ENCODE results near the gene MPRIP. TPM values are rescaled to one million over a fixed set of nuclear protein-coding genes. Genes with fewer than 3 reads are reported as not detected.
A peak's percentile ranks its signal among the peaks of the same experiment; 100 is the strongest.

Gene MPRIP
- total RNA-seq, 1 donor from 2014 or later = 392 TPM

GRCh38 chr17:17066021-17066420, 23.8 kb downstream of the MPRIP start:
- peaks cover 41% of the 10 kb centered on the region for H3K4me1 Mint-ChIP-seq (ENCODE audit: unreplicated experiment)
- peaks cover 9% of the 10 kb centered on the region for H3K36me3 Mint-ChIP-seq (ENCODE audit: low read depth, unreplicated experiment)
- no peaks in the 10 kb centered on the region for H3K9me3 Mint-ChIP-seq (ENCODE audit: unreplicated experiment)
- peaks cover 4% of the 10 kb centered on the region for H3K27me3 Mint-ChIP-seq (ENCODE audit: unreplicated experiment)
- H3K27ac Mint-ChIP-seq (ENCODE audit: unreplicated experiment) = peak overlapping the region; percentile 54
- no peak for TF ChIP-seq CTCF (IDR thresholded peaks at IDR 0.05; ENCODE audit: unreplicated experiment)
- H3K4me3 Mint-ChIP-seq (ENCODE audit: unreplicated experiment) = no peak overlapping the region
- DNase-seq (ENCODE audit: low spot score) = no peak

- H3K4me1 Mint-ChIP-seq (ENCODE audit: unreplicated experiment) = peaks cover 51% of the 10 kb centered on the region
- H3K9me3 Mint-ChIP-seq (ENCODE audit: unreplicated experiment) = no peaks in the 10 kb centered on the region
- H3K4me3 Mint-ChIP-seq (ENCODE audit: unreplicated experiment) = no peak overlapping the region
- peaks cover 4% of the 10 kb centered on the region for H3K27me3 Mint-ChIP-seq (ENCODE audit: unreplicated experiment)
- no peak for DNase-seq (ENCODE audit: low spot score)
- no peak overlapping the region for H3K27ac Mint-ChIP-seq (ENCODE audit: unreplicated experiment)
- peaks cover 13% of the 10 kb centered on the region for H3K36me3 Mint-ChIP-seq (ENCODE audit: low read depth, unreplicated experiment)
- no peak for TF ChIP-seq CTCF (IDR thresholded peaks at IDR 0.05; ENCODE audit: unreplicated experiment)
These were observed 25.0 kb downstream of the MPRIP start for GRCh38 chr17:17067257-17067656.

- peaks cover 47% of the 10 kb centered on the region for H3K4me1 Mint-ChIP-seq (ENCODE audit: unreplicated experiment)
- peaks cover 4% of the 10 kb centered on the region for H3K27me3 Mint-ChIP-seq (ENCODE audit: unreplicated experiment)
- H3K36me3 Mint-ChIP-seq (ENCODE audit: low read depth, unreplicated experiment) = peaks cover 14% of the 10 kb centered on the region
- H3K4me3 Mint-ChIP-seq (ENCODE audit: unreplicated experiment) = no peak overlapping the region
- no peak for DNase-seq (ENCODE audit: low spot score)
- no peak for TF ChIP-seq CTCF (IDR thresholded peaks at IDR 0.05; ENCODE audit: unreplicated experiment)
- H3K27ac Mint-ChIP-seq (ENCODE audit: unreplicated experiment) = peak overlapping the region; percentile 95
- H3K9me3 Mint-ChIP-seq (ENCODE audit: unreplicated experiment) = no peaks in the 10 kb centered on the region
These were observed 27.6 kb downstream of the MPRIP start for GRCh38 chr17:17069849-17070248.

- H3K27me3 Mint-ChIP-seq (ENCODE audit: unreplicated experiment) = peaks cover 4% of the 10 kb centered on the region
- H3K9me3 Mint-ChIP-seq (ENCODE audit: unreplicated experiment) = no peaks in the 10 kb centered on the region
- no peak for DNase-seq (ENCODE audit: low spot score)
- peaks cover 57% of the 10 kb centered on the region for H3K4me1 Mint-ChIP-seq (ENCODE audit: unreplicated experiment)
- no peak overlapping the region for H3K4me3 Mint-ChIP-seq (ENCODE audit: unreplicated experiment)
- H3K27ac Mint-ChIP-seq (ENCODE audit: unreplicated experiment) = peak overlapping the region; percentile 95
- TF ChIP-seq CTCF (IDR thresholded peaks at IDR 0.05; ENCODE audit: unreplicated experiment) = no peak
- peaks cover 14% of the 10 kb centered on the region for H3K36me3 Mint-ChIP-seq (ENCODE audit: low read depth, unreplicated experiment)
These were observed 28.7 kb downstream of the MPRIP start for GRCh38 chr17:17070931-17071330.

GRCh38 chr17:17071531-17072360, 29.5 kb downstream of the MPRIP start:
- H3K27ac Mint-ChIP-seq (ENCODE audit: unreplicated experiment) = peak overlapping the region; percentile 95
- peaks cover 14% of the 10 kb centered on the region for H3K36me3 Mint-ChIP-seq (ENCODE audit: low read depth, unreplicated experiment)
- peaks cover 4% of the 10 kb centered on the region for H3K27me3 Mint-ChIP-seq (ENCODE audit: unreplicated experiment)
- DNase-seq (ENCODE audit: low spot score) = no peak
- H3K4me1 Mint-ChIP-seq (ENCODE audit: unreplicated experiment) = peaks cover 56% of the 10 kb centered on the region
- no peak for TF ChIP-seq CTCF (IDR thresholded peaks at IDR 0.05; ENCODE audit: unreplicated experiment)
- no peaks in the 10 kb centered on the region for H3K9me3 Mint-ChIP-seq (ENCODE audit: unreplicated experiment)
- no peak overlapping the region for H3K4me3 Mint-ChIP-seq (ENCODE audit: unreplicated experiment)
